ENCODE data around the gene SYNPR.
A peak's percentile ranks its signal among the peaks of the same experiment; 100 is the strongest.

SYNPR gene

GRCh38 chr3:63304421-63304820 lies 26.3 kb downstream of the SYNPR start:
- DNase-seq (ENCODE audit: low spot score) = no peak

- no peak for DNase-seq (ENCODE audit: low spot score)
Observed at GRCh38 chr3:63308072-63308471, 30.0 kb downstream of the SYNPR start.

GRCh38 chr3:63309768-63310167 lies 31.7 kb downstream of the SYNPR start:
- DNase-seq (ENCODE audit: low spot score) = no peak

GRCh38 chr3:63323766-63324165 lies 45.7 kb downstream of the SYNPR start:
- DNase-seq (ENCODE audit: low spot score) = no peak

- DNase-seq (ENCODE audit: low spot score) = no peak
Observed at GRCh38 chr3:63324621-63325020, 46.5 kb downstream of the SYNPR start.

- DNase-seq (ENCODE audit: low spot score) = no peak
Observed at GRCh38 chr3:63325386-63325785, 47.3 kb downstream of the SYNPR start.

GRCh38 chr3:63328365-63328764 lies 50.3 kb downstream of the SYNPR start:
- DNase-seq (ENCODE audit: low spot score) = no peak

- DNase-seq (ENCODE audit: low spot score) = no peak
Observed at GRCh38 chr3:63331520-63331919, 53.4 kb downstream of the SYNPR start.

- no peak for DNase-seq (ENCODE audit: low spot score)
Observed at GRCh38 chr3:63333815-63334214, 55.7 kb downstream of the SYNPR start.

GRCh38 chr3:63338351-63338750 lies 60.2 kb downstream of the SYNPR start:
- DNase-seq (ENCODE audit: low spot score) = no peak

- no peak for DNase-seq (ENCODE audit: low spot score)
Observed at GRCh38 chr3:63343674-63344073, 65.6 kb downstream of the SYNPR start.

GRCh38 chr3:63344661-63345060 lies 66.6 kb downstream of the SYNPR start:
- no peak for DNase-seq (ENCODE audit: low spot score)

- DNase-seq (ENCODE audit: low spot score) = peak; percentile 25
Observed at GRCh38 chr3:63349583-63350573, 71.8 kb downstream of the SYNPR start.

GRCh38 chr3:63351159-63352007 lies 73.3 kb downstream of the SYNPR start:
- DNase-seq (ENCODE audit: low spot score) = peak; percentile 55

- DNase-seq (ENCODE audit: low spot score) = no peak
Observed at GRCh38 chr3:63352008-63352279, 73.8 kb downstream of the SYNPR start.

GRCh38 chr3:63353383-63353782 lies 75.3 kb downstream of the SYNPR start:
- no peak for DNase-seq (ENCODE audit: low spot score)

GRCh38 chr3:63354160-63354559 lies 76.1 kb downstream of the SYNPR start:
- DNase-seq (ENCODE audit: low spot score) = no peak

- DNase-seq (ENCODE audit: low spot score) = no peak
Observed at GRCh38 chr3:63355809-63356208, 77.7 kb downstream of the SYNPR start.

- DNase-seq (ENCODE audit: low spot score) = no peak
Observed at GRCh38 chr3:63364495-63364894, 86.4 kb downstream of the SYNPR start.

- no peak for DNase-seq (ENCODE audit: low spot score)
Observed at GRCh38 chr3:63364910-63365309, 86.8 kb downstream of the SYNPR start.

- no peak for DNase-seq (ENCODE audit: low spot score)
Observed at GRCh38 chr3:63365671-63366070, 87.6 kb downstream of the SYNPR start.

- no peak for DNase-seq (ENCODE audit: low spot score)
Observed at GRCh38 chr3:63370094-63370493, 92.0 kb downstream of the SYNPR start.

- DNase-seq (ENCODE audit: low spot score) = no peak
Observed at GRCh38 chr3:63383040-63383439, 104.9 kb downstream of the SYNPR start.

Data from globus pallidus (tissue), 1 donor.